Osteoblast (primary cell): ENCODE data around the gene TUBGCP6. TPM values are rescaled to one million over a fixed set of nuclear protein-coding genes. Genes with fewer than 3 reads are reported as not detected.
A peak's percentile ranks its signal among the peaks of the same experiment; 100 is the strongest.

Experiments
- DNase-seq: peaks from one replicate; pipeline ENCODE4 v3.0.0; 2011; ENCODE audit warnings: low spot score, mixed read lengths; ENCODE audit not compliant: insufficient read length; ENCODE audit errors: missing footprints
- H2AFZ ChIP-seq: 2 replicates; pipeline ENCODE4 v1.6.0; 2011; ENCODE audit warnings: mild to moderate bottlenecking, low read length
- H3K27ac ChIP-seq: 2 replicates; pipeline ENCODE4 v1.5.1; 2011; ENCODE audit warnings: mild to moderate bottlenecking, low read depth, low read length, moderate library complexity
- H3K27me3 ChIP-seq: 2 replicates; pipeline ENCODE4 v1.6.0; 2012; ENCODE audit warnings: mild to moderate bottlenecking, control low read depth, inconsistent platforms, low read length, moderate library complexity; ENCODE audit not compliant: insufficient read depth
- H3K36me3 ChIP-seq: 2 replicates; pipeline ENCODE4 v1.5.1; 2011; ENCODE audit warnings: mild to moderate bottlenecking, low read length, control low read depth, moderate library complexity; ENCODE audit not compliant: insufficient read depth
- H3K4me1 ChIP-seq: 2 replicates; pipeline ENCODE4 v1.5.1; 2011; ENCODE audit warnings: mild to moderate bottlenecking, low read length, control low read depth, moderate library complexity; ENCODE audit not compliant: insufficient read depth
- H3K4me2 ChIP-seq: 2 replicates; pipeline ENCODE4 v1.6.0; 2011; ENCODE audit warnings: mild to moderate bottlenecking, low read length; ENCODE audit not compliant: insufficient read depth
- H3K4me3 ChIP-seq: fragments of 200-600 bp; sonication (generic); 3 replicates; pipeline ENCODE4 v1.5.1; 2012; ENCODE audit warnings: mild to moderate bottlenecking, low read length, inconsistent platforms; ENCODE audit not compliant: insufficient read depth
- H3K79me2 ChIP-seq: 2 replicates; pipeline ENCODE4 v1.6.0; 2012; ENCODE audit warnings: mild to moderate bottlenecking, low read length, control low read depth, inconsistent platforms; ENCODE audit not compliant: insufficient read depth
- H3K9me3 ChIP-seq: 2 replicates; pipeline ENCODE4 v1.5.1; 2011; ENCODE audit warnings: low read depth, low read length, control low read depth
- H4K20me1 ChIP-seq: 2 replicates; pipeline ENCODE4 v1.6.0; 2012; ENCODE audit warnings: mild to moderate bottlenecking, low read length, control low read depth; ENCODE audit not compliant: insufficient read depth
- total RNA-seq: library from RNA; depleted of rRNA; stranded (reverse); fragments of >200 nt; gene quantifications from 2 replicates; pipeline ENCODE4 v1.2.3, GENCODE V29; 2012
- TF ChIP-seq, protein P1 (sequence below): IDR thresholded peaks from 2 replicates; pipeline ENCODE4 v1.5.1; 2011; ENCODE audit warnings: mild to moderate bottlenecking, low read depth, low read length, moderate library complexity; ENCODE audit errors: extremely low read depth

TUBGCP6 gene
- total RNA-seq, 1 donor: 28.2 TPM

DNA sequence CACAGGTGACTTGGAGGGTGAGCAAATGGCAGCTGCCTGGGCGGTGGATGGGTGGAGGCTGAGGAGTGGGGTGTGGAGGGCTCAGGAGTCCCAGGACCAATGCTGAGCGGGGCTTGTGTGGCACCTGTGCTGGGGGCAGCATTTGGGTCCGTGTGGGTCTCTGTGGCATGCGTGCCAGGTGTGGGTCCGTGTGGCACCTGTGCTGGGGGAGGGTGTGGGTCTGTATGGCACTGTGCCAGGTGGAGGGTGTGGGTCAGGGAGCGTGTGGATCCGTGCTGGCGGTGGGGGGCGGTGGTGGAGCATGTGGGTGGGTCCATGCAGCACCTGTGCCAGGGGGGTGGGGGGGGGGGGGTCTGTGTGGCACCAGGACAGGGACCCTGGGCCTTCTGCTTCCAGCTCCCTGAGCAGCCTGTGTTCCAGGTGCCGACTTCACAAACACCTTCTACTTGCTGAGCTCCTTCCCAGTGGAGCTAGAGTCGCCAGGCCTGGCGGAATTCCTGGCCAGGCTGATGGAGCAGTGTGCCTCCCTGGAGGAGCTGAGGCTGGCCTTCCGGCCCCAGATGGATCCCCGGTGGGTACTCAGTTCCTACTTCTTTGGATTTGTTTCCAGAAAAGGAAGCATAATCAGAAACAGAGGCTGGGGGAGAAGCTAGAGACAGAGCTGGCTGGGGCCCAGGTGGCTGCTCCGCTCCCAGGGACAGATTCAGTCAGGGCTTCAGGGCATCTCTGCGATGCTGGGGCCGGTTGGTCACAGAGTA is 29.3 kb downstream of the TUBGCP6 start:
- no peak overlapping the region for H2AFZ ChIP-seq
- peaks cover 70% of the 10 kb centered on the region for H3K36me3 ChIP-seq
- peaks cover 40% of the 10 kb centered on the region for H3K79me2 ChIP-seq
- H3K4me2 ChIP-seq: no peak overlapping the region
- no peak overlapping the region for H3K27ac ChIP-seq
- peaks cover 35% of the 10 kb centered on the region for H4K20me1 ChIP-seq
- H3K9me3 ChIP-seq: no peaks in the 10 kb centered on the region
- DNase-seq: no peak
- no peak overlapping the region for H3K4me3 ChIP-seq
- TF ChIP-seq, protein P1, sequence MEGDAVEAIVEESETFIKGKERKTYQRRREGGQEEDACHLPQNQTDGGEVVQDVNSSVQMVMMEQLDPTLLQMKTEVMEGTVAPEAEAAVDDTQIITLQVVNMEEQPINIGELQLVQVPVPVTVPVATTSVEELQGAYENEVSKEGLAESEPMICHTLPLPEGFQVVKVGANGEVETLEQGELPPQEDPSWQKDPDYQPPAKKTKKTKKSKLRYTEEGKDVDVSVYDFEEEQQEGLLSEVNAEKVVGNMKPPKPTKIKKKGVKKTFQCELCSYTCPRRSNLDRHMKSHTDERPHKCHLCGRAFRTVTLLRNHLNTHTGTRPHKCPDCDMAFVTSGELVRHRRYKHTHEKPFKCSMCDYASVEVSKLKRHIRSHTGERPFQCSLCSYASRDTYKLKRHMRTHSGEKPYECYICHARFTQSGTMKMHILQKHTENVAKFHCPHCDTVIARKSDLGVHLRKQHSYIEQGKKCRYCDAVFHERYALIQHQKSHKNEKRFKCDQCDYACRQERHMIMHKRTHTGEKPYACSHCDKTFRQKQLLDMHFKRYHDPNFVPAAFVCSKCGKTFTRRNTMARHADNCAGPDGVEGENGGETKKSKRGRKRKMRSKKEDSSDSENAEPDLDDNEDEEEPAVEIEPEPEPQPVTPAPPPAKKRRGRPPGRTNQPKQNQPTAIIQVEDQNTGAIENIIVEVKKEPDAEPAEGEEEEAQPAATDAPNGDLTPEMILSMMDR: no peak
- no peaks in the 10 kb centered on the region for H3K27me3 ChIP-seq
- no peaks in the 10 kb centered on the region for H3K4me1 ChIP-seq

DNA sequence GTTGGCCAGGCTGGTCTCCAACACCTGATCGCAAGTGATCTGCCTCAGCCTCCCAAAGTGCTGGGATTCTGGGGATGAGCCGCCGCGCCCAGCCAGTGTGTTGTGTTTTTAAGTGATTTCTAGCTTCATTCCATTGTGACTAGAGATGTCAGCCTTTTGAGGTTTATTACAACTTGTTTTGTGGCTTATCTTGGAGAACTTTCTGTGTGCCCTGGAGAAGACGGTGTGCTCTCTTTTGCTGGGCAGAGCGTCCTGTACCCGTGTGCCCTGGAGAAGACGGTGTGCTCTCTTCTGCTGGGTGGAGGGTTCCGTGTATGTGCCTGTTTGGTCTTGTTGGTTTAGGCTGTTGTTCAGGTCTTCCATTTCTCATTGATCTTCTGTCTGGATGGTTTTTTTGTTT is 31.6 kb downstream of the TUBGCP6 start:
- peaks cover 46% of the 10 kb centered on the region for H3K79me2 ChIP-seq
- no peak overlapping the region for H3K4me3 ChIP-seq
- no peak for DNase-seq
- H3K27ac ChIP-seq: no peak overlapping the region
- H3K9me3 ChIP-seq: no peaks in the 10 kb centered on the region
- no peaks in the 10 kb centered on the region for H3K27me3 ChIP-seq
- H2AFZ ChIP-seq: no peak overlapping the region
- H3K4me2 ChIP-seq: no peak overlapping the region
- H3K4me1 ChIP-seq: no peaks in the 10 kb centered on the region
- H3K36me3 ChIP-seq: peaks cover 66% of the 10 kb centered on the region
- H4K20me1 ChIP-seq: peaks cover 48% of the 10 kb centered on the region
- TF ChIP-seq, protein P1: no peak

DNA sequence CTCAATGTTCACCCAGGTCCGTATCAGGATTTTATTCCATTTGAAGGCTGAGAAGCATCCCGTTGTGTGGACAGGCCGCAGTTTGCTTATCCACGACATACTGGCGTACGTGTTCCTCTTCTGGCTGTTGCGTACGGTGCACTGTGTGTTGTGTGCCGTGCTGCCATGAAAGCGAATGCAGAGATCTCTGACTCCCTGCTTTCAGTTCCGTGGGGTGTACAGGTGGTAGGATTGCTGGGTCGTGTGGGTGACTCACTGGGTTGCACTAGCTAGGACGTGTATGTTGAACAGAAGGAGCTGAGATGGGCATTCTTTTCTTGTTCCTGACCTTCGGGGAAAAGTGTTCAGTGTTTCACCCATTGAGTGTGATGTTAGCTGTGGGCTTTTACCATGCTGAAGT is 33.7 kb downstream of the TUBGCP6 start:
- TF ChIP-seq, protein P1: no peak
- no peaks in the 10 kb centered on the region for H3K4me1 ChIP-seq
- H2AFZ ChIP-seq: no peak overlapping the region
- H3K4me3 ChIP-seq: no peak overlapping the region
- H3K79me2 ChIP-seq: peaks cover 47% of the 10 kb centered on the region
- H3K4me2 ChIP-seq: no peak overlapping the region
- H3K36me3 ChIP-seq: peaks cover 61% of the 10 kb centered on the region
- no peak overlapping the region for H3K27ac ChIP-seq
- DNase-seq: no peak
- no peaks in the 10 kb centered on the region for H3K9me3 ChIP-seq
- no peaks in the 10 kb centered on the region for H3K27me3 ChIP-seq
- H4K20me1 ChIP-seq: peaks cover 49% of the 10 kb centered on the region

DNA sequence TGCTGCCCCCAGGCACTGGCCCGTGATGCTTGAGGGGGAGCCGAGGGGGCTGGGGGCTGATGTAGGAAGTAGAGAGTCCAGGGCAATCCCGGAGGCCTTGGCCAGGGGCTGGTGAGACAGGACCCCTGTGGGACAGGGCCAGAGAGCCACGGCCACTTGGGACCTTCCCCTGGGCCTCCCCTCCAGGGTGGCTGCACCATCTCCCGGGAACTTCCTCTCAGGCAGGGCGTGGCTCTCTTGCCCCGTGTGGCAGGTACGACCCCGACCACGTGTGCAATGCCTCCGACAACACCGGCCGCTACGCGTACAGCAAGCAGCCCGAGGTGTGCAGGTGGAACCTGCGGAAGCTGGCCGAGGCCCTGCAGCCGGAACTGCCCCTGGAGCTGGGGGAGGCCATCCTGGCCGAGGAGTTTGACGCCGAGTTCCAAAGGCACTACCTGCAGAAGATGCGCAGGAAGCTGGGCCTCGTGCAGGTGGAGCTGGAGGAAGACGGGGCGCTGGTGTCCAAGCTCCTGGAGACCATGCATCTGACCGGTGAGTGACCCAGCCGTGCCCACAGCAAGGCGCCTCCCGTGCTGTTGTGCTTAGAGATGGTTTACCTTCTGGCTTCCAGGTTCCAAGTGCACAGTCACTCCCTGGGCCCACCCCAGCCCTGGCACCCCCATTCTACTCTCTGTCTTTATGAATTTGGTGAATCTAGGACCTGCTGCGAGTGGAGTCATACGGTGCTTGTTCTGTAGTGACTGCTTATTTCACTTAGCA is 34.3 kb downstream of the TUBGCP6 start:
- TF ChIP-seq, protein P1: no peak
- no peak overlapping the region for H2AFZ ChIP-seq
- no peaks in the 10 kb centered on the region for H3K4me1 ChIP-seq
- H3K4me3 ChIP-seq: no peak overlapping the region
- H3K79me2 ChIP-seq: peaks cover 53% of the 10 kb centered on the region
- H3K36me3 ChIP-seq: peaks cover 60% of the 10 kb centered on the region
- no peak overlapping the region for H3K27ac ChIP-seq
- H3K9me3 ChIP-seq: no peaks in the 10 kb centered on the region
- peak; percentile 84 for DNase-seq
- H3K4me2 ChIP-seq: no peak overlapping the region
- no peaks in the 10 kb centered on the region for H3K27me3 ChIP-seq
- peaks cover 43% of the 10 kb centered on the region for H4K20me1 ChIP-seq
